GM06990 (cell line): ENCODE data around the gene UBE3C.

Source experiments
- DNase-seq: peaks from one replicate; pipeline ENCODE4 v3.0.0-alpha.2; 2011; ENCODE audit not compliant: insufficient read length; ENCODE audit errors: extremely low read depth
- H3K27me3 ChIP-seq: replicated peaks from 2 replicates; pipeline ENCODE4 v1.6.0; 2011; ENCODE audit warnings: low read length; ENCODE audit not compliant: control insufficient read depth, insufficient read depth
- H3K36me3 ChIP-seq: 2 replicates; pipeline ENCODE4 v1.5.1; 2011; ENCODE audit warnings: low read length; ENCODE audit not compliant: control insufficient read depth, insufficient read depth
- H3K4me3 ChIP-seq: replicated peaks from 2 replicates; pipeline ENCODE4 v1.5.1; 2011; ENCODE audit warnings: low read depth, mild to moderate bottlenecking, control low read depth, low read length
- CTCF ChIP-seq: IDR thresholded peaks from 2 replicates; pipeline ENCODE4 v1.5.1; 2011; ENCODE audit warnings: low read length, control low read depth, mild to moderate bottlenecking, inconsistent platforms; ENCODE audit not compliant: insufficient read depth, poor library complexity, severe bottlenecking

UBE3C gene

DNA sequence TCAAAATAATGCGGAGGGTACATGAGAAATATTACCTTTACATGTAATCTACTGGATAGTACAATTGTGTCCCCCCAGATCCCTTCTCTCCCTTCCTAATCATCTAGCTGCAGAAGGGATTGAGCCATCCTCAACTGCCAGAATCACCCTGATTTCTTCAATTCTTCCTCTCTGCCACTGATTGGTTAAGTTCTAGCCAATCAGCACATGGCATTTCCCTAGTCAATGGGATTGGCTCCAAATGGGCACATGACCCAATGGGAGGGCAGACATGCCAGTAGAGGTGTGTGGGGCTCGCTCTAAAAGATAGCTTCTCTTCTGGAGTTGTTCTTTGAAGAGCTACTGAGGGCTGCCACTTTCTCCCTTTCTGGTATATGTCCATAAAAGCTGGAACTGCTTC is 20.9 kb upstream of the UBE3C start:
- no peak for TF ChIP-seq CTCF
- Histone ChIP-seq H3K27me3 (no peaks in the 10 kb centered on the region), H3K36me3 (no peaks in the 10 kb centered on the region), H3K4me3 (no peak overlapping the region)
- no peak for DNase-seq

DNA sequence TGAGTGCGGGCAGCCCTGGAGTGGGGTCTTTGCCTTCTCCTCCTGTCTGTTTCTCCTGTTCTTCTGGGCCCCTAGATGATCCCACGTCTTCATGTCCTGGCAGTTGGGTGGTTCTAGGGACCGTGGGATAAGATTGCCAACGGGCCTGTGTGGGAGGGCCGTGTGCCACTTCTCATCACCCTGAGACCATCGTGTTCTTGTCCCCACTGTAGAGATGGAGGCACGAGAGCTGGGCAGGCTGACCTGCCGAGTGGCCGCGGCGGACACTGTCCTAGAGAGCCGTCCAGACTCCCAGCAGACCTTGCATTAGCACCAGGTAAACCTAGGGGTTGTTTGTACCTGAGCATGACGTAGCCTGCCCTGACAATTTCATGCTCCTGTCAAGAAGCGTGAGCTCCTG is 18.5 kb upstream of the UBE3C start:
- Histone ChIP-seq H3K36me3 (no peaks in the 10 kb centered on the region), H3K4me3 (no peak overlapping the region), H3K27me3 (no peaks in the 10 kb centered on the region)
- no peak for DNase-seq
- TF ChIP-seq CTCF, result no peak

- TF ChIP-seq CTCF, result no peak
- DNase-seq, result no peak
- Histone ChIP-seq H3K27me3 (no peaks in the 10 kb centered on the region; the same call in 1 of the 2 replicates), H3K36me3 (no peaks in the 10 kb centered on the region), H3K4me3 (no peak overlapping the region)
These were observed 17.5 kb upstream of the UBE3C start for GRCh38 chr7:157121184-157121715.

DNA sequence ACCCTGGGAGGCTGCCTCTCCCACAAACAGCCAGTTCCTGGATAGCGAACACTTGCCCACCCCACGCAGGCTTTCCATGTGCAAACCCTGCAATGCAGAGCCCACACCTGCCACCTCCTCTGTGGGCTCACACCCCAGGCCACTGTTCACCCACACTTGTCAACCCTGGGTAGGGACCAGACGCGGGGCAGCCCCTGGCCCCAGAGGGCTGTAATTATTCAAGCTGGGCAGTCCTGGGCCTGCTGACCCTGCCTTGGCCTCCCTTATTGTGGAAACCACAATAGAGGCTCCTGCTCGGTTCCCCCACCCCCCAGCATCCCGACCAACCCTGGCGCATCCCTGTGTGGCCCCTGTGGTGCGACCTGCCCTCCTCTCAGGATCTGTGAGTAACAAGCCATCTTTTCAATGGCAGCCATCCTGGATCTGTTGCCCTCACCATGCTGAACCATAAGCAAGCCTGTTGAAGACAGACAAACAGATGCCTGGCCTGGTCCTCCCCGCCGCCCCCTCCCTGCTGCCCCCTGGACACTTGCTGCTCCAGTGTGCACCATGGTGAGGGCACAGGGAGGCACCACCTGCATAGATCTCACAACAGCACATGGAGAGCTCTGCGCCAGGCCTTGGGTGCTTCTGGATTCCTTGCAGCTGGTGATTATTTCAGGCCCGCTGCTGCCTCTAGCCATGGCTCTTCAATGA is 15.8 kb upstream of the UBE3C start:
- Histone ChIP-seq H3K4me3 (no peak overlapping the region), H3K36me3 (no peaks in the 10 kb centered on the region), H3K27me3 (no peaks in the 10 kb centered on the region; the same call in 1 of the 2 replicates)
- TF ChIP-seq CTCF, result no peak
- DNase-seq, result no peak

- TF ChIP-seq CTCF, result no peak
- Histone ChIP-seq H3K36me3 (no peaks in the 10 kb centered on the region), H3K27me3 (no peaks in the 10 kb centered on the region; the same call in 1 of the 2 replicates), H3K4me3 (no peak overlapping the region)
- no peak for DNase-seq
These were observed 14.0 kb upstream of the UBE3C start for GRCh38 chr7:157124690-157125089.
